Muscle of back (tissue), 11 donors: ENCODE results near the gene NTS. TPM values are rescaled to one million over a fixed set of nuclear protein-coding genes. Genes with fewer than 3 reads are reported as not detected.

Experiments
- DNase-seq, 3 donors: peaks; one replicate each; pipeline versions ENCODE4 v3.0.0 to v3.0.0-alpha.2; 2013
- polyA plus RNA-seq, 10 donors: library from polyadenylated mRNA; unstranded; fragments of 120-200 nt; gene quantifications; one replicate each; pipeline ENCODE4 v1.2.1, GENCODE V29; 2013; ENCODE audit not compliant: insufficient read length in 10 of 10

Gene NTS
- polyA plus RNA-seq, 10 donors, result 0.62 to 13.7 (median 5.2) TPM

DNA sequence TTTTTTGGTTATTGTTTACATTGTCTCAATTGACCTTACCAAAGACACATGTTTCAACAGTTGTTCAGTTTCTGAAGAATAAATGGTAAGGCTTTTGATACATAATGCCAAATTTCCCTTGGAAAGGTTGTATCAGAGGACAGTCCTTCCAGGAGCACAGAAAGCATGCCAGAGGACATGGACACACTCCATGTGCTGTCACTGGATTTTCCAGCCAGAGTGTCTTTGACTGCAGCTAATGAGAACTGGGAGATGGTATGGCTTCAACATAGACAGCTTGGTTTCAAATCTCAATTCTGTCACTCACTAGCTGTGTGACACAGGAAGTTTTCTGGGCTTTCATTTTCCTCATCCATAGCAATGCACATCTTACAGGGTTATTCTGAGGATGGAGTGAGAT lies 20.6 kb downstream of the NTS start:
- DNase-seq, result no peak

DNA sequence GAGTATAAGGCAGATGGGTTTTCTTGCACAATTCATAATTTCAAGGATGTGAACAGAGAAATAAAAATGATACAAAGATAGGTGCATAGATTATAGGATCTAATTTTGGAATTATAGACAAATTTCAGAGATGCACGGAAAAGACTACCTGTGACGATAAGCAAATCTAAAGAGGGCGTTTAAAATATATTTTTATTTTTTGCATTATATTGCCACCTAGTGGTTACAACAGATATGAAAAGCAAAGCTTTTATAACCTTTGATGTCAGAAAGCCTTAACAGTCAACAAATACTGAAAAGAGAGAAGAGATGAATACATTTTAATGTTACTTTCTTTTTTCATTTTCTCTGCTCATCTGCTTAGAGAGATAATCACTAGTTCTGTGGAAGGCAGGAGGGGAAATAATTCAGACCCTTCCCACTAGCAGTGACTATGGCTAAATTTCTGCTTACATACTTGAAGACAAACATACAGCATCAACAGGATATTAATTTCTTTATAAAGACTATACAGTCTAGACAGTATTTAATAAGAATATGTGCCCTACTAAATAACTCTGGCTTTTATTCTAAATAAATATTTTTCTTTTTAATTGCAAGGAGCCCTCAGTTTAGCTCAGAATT lies 46.3 kb downstream of the NTS start:
- DNase-seq, result peak in 2 of 3 donors; percentile 7 to 34

DNA sequence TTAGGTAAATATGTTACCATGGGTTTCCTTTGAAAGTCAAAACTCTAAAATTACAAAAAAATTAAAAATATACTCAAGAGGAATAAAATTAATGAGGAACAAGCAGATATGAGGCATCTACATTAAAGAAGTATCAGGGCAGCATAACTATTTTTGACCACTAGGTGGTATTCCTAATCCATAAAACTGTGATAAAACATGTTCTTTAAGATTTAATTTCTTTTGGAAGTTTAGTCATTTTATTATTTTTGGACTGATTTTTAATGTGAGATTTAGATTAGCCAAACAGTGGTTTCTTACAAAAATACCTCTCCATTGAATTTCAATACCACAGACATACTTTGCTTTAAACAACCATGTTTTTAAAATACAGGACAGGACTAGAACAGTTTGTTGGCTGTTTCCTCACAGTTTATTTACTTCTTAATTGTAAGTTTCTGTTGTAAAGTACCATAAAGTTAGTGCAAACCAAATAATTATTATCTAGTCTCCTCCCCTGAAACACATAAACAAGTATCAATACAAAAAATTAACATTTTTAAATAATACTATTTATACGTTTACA lies 49.8 kb downstream of the NTS start:
- DNase-seq, result peak in 2 of 3 donors; percentile 7 to 20

DNA sequence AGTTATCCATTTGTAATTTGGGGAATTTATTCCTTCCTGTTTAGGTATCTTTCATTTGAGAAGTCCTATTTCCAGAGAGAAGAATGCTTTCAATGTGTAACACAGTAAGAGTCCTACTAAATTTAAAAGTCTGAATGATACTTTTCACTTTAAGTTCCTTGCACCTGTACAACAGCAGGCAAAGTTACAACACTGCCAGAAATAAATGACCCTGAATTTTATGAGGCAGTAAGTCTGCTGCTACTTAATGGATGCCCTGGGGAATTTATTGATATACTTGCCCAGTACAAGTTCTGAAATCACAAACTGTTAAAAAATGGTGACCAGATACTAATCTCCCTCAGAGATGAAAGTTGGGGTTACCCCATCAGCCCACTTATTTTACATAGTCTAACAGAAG lies 53.1 kb downstream of the NTS start:
- no peak for DNase-seq

Other genes starting within 250 kb of the NTS start
- gene RASSF9, start 37.9 kb upstream of the NTS start, polyA plus RNA-seq, result 1 to 10 TPM; 2.5 to 4.9 (median 3.9) TPM